Stimulated activated CD8-positive, alpha-beta memory T cell treated with anti-CD3 and anti-CD28 coated beads, Interleukin-4, amount 100 ng/mL, for 48 hours (primary cell): ENCODE data around the gene ATP5PB.
A peak's percentile ranks its signal among the peaks of the same experiment; 100 is the strongest.

ENCODE experiments used
- DNase-seq: peaks from one replicate; pipeline ENCODE4 v3.0.0-alpha.2; 2020

The ATP5PB gene

DNA sequence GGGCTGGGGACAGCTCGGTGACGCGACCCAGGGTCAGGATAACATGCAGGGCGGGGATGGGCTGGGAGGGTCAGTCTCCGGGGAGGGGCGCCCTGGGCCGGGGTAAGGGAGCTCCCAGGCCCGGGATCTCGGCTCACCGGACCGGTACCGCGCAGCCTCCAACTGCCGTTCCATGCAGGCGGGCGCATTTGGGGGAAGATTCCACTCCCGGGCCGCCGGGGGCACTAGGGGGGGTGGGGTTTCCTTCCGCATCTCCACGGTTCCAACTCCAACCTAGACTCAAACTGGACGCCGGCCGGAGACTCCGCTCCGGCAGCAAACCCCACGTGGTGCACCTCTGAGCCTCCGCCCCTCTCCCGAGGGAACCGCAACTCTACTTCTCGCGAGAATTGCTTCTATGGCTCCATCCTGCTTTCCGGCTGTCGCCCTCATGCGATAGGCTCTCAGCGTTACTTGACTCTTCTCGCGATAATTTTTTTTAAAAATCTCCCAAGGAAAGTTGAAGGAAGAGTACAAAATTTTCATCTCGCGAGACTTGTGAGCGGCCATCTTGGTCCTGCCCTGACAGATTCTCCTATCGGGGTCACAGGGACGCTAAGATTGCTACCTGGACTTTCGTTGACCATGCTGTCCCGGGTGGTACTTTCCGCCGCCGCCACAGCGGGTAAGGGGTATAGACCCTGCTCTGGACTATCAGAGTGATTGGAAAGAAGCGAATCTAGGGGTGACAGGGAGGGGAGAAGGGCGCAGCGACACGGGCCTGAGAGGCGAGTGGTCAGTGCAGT, at the start of gene ATP5PB, which contains the start of gene WDR77:
Gene ATP5PB (plus strand): TSS at position 547 of the 785 bp plus-strand sequence. CDS start 78 bp downstream, at position 625.
Gene WDR77 (minus strand): TSS at position 339 of the 785 bp plus-strand sequence. CDS start 87 bp downstream, at position 252.
- peak; percentile 91 for DNase-seq

GRCh38 chr1:111399792-111400610, 49.3 kb upstream of the ATP5PB start:
- peak; percentile 68 for DNase-seq

DNA sequence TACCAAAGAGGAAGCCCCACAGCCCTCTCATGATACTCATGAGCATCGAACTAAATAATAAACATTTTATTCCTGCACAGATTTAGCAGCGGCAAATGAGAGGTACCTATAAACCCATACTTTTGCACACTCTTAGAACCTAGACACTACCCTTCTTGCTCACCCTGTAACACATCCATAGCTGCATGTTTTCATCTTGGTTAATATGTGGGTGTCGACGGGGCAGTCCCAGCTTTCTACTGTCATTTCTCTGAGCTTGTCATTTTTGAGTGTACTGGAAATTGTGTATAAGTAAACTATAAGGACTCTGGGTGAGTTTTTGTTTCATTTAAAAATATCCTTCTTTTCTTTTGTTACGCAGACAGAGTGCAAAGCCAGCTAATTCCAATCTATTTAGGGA, 47.2 kb upstream of the ATP5PB start:
- no peak for DNase-seq

DNA sequence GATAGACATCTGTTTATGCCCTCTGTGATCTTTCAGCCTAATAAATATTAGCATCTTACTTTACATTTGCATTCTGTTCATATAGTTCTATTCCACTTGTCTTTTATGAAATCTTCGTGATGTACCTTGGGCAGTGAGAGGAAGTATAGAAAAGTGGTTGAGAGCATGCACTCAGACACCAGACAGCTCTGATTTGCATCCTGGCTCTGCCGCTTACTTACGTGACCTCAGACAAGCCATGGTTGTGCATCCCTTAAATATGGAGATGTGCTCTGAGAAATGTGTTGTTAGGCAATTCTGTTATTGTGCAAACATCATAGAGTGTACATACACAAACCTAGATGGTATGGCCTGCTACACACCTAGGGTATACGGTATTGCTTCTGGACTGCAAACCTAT, 44.7 kb upstream of the ATP5PB start:
- DNase-seq = no peak

- peak; percentile 34 for DNase-seq
These were observed 42.9 kb upstream of the ATP5PB start for GRCh38 chr1:111406321-111406768.

DNA sequence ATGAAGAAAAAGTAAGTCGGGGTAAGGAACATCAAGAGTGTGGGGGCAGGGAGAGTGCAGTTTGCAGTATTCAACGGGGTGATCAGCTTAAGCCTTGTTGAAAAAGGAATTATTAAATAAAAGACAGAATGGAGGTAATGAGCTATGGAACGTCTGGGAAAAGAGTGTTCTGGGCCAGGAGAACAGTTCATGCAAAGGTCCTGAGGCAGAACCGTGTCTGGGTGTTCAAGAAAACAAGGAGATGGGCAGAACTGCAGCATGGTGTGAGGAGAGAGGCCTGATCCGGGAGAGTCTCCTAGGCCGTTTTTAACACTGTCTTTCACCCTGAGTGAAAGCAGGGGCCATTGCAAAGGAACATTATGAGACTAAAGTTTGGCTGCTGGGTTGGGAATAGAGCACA, 42.0 kb upstream of the ATP5PB start:
- DNase-seq = no peak

DNA sequence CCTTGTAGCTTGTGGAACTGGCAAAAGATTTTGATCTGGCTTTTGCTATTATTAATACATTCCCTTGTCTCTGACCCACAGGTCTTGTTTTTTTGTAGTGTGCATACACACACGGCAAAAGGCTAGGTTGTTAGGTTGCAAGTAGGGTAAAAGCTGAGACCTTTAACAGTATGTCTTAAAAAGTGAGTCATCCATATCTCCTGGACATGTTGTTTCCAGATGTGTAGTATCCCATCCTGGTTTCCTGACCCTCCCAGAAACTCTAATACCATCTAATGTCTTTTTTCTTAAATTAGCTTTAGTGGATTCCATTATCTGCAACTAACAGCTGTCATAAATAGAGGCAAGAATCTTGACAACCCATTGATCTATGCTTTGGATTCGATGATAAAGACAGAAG, 36.4 kb upstream of the ATP5PB start:
- no peak for DNase-seq

DNA sequence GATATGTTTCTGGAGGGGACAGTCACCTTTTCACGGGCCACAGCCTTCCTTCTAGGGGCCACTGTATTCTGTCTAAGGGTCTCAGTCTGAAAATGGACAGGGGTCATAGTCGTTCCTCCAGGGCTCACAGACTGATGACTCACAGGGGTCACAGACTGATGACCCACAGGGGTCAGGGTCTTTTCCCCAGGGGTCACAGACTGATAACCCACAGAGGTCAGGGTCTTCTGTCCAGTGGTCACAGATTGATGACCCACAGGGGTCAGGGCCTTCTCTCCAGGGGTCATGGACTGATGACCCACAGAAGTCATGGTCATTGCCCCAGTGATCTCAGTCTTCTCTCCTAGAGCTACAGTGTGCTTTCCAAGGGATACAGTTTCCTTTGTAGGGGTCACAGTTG, 34.5 kb upstream of the ATP5PB start:
- no peak for DNase-seq

- DNase-seq = no peak
These were observed 33.8 kb upstream of the ATP5PB start for GRCh38 chr1:111415461-111415860.

- DNase-seq = no peak
These were observed 31.5 kb upstream of the ATP5PB start for GRCh38 chr1:111417755-111418154.

- no peak for DNase-seq
These were observed 30.2 kb upstream of the ATP5PB start for GRCh38 chr1:111419037-111419436.

DNA sequence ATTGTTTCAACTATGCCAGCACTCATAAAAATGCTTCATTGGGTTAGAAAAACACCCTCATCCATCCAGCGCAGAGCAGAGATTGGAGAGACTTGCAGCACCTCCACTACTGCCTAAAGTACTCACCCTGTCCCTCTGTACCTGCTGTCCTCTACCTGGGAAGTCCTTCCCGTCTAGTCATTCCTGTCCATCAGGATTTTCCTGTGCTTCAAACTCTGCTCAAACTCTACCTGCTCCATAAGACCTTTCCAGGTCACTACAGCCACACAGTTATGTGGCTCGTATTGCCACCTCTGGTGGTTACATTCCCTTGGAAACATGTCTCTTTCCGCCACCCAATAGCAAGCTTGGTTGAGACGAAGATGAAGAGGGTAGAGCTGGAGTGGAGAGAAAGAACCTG, 28.9 kb upstream of the ATP5PB start:
- no peak for DNase-seq

DNA sequence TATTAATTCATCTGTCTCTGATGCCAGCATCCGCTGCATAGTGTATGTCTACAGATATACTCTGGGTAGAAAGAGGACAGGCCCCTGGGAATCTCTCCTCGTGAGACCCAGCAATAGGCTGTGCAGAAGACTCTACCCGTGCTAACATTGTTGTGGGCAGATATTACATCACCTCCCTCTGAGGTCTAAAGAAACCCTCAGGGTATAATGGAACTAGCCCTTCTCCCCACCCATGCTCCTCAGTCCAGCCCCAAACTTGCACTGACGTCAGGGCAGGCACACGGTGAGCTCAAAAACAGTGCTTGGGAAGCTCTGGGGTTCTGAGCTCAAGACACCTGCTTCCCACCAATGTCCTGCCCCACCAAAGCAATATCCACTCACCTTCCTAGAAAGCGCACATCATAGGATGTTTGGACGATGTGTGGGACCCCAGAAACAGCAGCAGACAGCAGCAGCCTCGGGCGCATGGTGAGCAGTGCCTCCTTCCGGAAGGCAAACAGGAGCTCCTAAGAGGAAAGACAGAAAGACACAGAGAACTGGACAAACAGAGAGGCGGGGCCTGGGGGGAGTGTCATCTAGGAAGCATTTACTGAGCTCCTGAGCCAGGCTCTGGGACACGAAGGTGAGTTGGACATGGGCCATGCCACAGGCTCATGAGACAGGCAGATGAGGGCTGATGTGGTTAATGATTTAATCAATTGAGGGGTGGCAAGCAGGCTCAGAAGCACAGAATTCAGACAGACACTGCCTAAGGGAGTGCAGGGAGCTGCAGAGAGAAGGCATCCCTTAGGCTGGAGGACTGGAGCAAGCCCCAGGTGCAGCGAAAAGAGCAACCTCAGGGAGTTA, 26.5 kb upstream of the ATP5PB start:
- no peak for DNase-seq

DNA sequence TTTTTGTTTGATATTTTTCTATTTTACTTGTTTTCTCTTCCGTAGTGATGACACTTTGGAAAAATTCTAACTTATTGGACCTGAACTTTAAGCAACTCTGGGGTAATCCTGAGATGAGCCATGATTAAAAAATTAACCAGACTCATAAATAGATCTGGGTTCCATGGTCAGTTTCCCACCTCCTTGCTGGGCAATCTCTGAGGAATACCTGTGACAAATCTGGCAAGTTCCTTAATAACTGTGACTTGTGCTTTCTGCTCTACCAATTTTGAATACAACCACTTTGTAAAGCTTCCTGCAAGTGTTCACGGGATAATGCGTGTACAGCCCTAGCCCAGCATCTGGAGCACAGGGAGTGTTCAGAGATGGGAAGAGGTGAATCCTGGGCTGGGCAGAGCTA, 25.0 kb upstream of the ATP5PB start:
- DNase-seq = no peak

- DNase-seq = no peak
These were observed 12.5 kb upstream of the ATP5PB start for GRCh38 chr1:111436726-111437125.

DNA sequence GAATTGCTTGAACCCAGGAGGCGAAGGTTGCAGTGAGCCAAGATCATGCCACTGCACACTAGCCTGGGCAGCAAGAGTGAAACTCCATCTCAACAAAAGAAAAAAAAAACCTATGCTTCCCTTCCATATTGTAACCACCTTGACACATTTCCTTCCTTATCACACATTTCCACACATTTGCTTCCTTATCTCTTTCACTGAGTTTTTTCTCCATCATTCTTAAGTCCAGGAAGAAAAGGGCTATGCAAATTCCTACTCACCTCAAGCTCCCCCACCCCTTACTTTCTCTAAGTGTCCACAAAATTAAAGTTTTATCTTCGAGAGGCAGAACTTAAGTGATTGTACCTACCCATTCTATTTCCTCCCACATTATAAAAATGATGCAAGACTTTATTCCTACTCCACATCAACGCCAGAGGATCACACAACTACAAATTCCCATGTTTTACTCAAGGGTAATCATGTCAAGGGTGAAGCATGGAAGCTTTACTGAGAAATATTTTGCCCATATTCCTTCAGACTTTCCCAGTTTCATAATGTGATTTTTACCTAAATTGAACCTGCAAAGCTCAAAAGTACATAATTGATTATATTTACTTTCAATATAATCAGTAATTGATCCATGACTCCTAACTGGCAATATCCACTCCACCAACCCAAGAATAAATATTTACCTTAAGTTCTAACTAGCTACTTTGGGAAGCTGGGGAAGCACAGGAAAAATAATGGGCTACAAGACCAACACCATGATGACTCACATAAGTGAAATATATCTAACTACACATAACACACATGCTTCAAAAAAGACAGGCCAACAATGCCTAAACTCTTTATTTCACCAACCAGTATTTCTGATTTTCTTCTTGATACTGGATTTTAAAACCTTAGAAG, 9.6 kb upstream of the ATP5PB start:
- DNase-seq = no peak

GRCh38 chr1:111441573-111442192, 7.6 kb upstream of the ATP5PB start:
- peak; percentile 73 for DNase-seq

DNA sequence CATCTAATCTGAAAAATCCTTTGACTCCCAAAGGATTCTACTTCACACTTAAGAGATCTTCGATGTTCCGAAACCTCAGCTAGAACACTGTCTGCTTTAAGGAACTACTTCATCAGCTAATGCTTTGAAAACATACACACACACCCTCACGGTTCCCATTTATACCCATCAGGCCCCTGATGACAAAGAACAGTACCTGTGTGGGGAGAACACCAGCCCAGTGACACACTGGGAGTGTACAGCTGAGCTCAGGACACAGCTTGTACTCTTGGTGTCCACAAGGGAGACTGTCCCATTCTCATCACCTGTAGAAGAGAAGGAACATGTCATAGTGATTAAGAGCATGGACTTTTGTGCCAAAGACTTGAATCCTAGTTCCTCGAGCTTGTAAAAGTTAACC, 6.8 kb upstream of the ATP5PB start:
- DNase-seq = peak; percentile 32

- DNase-seq = no peak
These were observed 5.2 kb upstream of the ATP5PB start for GRCh38 chr1:111444031-111444430.

DNA sequence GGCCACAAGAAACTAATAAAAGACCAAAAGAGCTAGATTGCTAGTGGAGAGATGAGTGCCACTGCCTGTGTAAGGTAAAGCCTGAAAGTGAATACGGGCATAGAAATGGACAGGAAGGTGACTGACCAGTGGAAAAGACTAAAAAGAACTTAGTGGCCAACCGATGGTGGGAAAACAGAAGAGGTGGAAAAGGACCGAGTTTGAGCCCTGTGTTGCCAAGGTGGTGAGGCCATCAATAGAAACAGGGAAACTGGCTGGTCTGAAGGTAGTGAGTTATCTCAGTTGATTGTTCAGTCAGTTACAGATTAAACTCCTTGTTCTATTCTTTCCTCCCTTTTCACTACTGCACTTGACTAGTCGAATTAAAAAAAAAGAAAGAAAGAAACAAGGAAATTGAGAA, 2.7 kb upstream of the ATP5PB start:
- DNase-seq = no peak
